PFSK-1 (cell line): ENCODE results near the gene DTX4.

ENCODE experiments used
- POLR2AphosphoS5 ChIP-seq: IDR thresholded peaks from 2 replicates; pipeline ENCODE4 v1.6.1; 2012; ENCODE audit warnings: low read depth, mild to moderate bottlenecking, control low read depth, low read length, moderate library complexity
- REST ChIP-seq, 2 experiments: IDR thresholded peaks; 2 replicates each; pipeline versions ENCODE4 v1.6.1 to v1.8.0; 2011 to 2012; ENCODE audit warnings: low read depth in 2 of 2, low read length in 2 of 2, control low read depth in 1 of 2, inconsistent platforms in 1 of 2, mild to moderate bottlenecking in 1 of 2, moderate library complexity in 1 of 2; ENCODE audit not compliant: insufficient read depth in 1 of 2
- SIN3A ChIP-seq: IDR thresholded peaks from 2 replicates; pipeline ENCODE4 v1.6.1; 2012; ENCODE audit warnings: mild to moderate bottlenecking, low read length, moderate library complexity, borderline replicate concordance; ENCODE audit not compliant: insufficient read depth
- TAF1 ChIP-seq: IDR thresholded peaks from 2 replicates; pipeline ENCODE4 v1.6.1; 2012; ENCODE audit warnings: low read length, control low read depth, borderline replicate concordance; ENCODE audit not compliant: insufficient read depth

GRCh38 chr11:59208956-59209355 is 37.0 kb downstream of the DTX4 start:
- TF ChIP-seq SIN3A (no peak), TAF1 (no peak), POLR2AphosphoS5 (no peak), REST (IDR thresholded peaks at IDR 0.05; ENCODE audit: insufficient read depth in 1 of 2, low read depth in 2 of 2, low read length in 2 of 2) (no peak)
